Pons (tissue), 1 donor: ENCODE measurements around the gene SPTBN1.

Source experiments
- DNase-seq: peaks from one replicate; pipeline ENCODE4 v3.0.0-alpha.2; 2016; ENCODE audit warnings: low spot score

The SPTBN1 gene

DNA sequence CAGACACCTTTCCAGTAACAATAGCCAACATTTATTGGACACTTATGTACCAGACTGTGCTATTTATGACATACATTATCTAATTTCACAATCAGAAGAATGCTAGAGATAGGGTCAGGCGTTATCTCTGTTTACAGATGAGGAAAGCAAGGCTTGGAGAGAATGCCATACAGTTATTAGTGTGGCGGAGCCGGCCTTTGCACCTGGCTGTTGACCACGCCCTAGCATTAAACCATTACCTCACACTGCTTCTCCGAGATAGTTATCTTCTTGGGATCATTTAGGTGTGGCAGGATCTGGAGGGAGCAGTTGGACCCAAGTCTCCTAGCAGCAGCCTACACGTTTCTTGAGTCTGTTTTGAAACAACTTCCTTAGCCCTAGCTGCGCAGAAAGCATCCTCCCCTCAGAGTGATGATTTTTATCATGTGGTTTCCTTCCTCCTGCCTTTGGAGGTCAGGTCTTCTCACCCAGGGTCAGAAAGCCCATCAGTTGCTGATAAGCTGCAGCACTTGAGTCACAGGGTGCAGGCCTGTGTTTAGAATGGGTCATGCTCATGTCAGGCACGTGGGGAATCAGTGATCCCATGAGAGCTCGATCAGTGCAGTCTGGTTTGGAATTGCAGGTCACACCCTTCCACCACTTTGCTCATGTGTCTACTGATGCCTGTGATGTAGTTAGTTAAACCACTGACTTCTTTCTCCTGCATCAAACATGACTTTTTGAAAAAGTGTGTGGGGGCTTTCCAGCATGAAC, 118.2 kb downstream of the SPTBN1 start:
- DNase-seq, result no peak

GRCh38 chr2:54574860-54575247, 118.7 kb downstream of the SPTBN1 start:
- no peak for DNase-seq

DNA sequence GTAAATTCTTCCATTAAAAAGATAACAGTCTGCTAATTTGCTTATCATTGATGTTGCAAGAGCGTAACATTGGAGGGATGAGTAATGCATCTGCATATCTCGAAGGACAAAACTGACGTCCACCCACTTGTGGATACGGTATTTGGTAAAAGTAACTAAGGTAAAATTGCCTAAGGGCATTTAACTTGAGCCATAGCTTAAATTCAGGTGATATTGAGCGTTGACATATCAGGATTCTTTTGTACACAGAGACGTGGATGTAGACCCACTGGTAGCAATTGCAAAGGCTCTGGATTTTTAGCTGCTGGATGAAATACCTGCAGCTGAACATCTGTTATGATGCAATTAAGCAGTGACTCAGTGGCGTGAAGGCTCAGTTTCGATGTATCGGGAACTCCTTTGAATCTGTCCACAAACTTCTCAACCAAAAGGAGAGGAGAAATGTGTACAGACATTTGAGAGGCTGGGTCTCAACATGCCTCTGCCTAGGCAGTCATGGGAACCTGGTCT, 119.3 kb downstream of the SPTBN1 start:
- DNase-seq, result no peak

- DNase-seq, result no peak
Observed at GRCh38 chr2:54577035-54577434, 120.9 kb downstream of the SPTBN1 start.

DNA sequence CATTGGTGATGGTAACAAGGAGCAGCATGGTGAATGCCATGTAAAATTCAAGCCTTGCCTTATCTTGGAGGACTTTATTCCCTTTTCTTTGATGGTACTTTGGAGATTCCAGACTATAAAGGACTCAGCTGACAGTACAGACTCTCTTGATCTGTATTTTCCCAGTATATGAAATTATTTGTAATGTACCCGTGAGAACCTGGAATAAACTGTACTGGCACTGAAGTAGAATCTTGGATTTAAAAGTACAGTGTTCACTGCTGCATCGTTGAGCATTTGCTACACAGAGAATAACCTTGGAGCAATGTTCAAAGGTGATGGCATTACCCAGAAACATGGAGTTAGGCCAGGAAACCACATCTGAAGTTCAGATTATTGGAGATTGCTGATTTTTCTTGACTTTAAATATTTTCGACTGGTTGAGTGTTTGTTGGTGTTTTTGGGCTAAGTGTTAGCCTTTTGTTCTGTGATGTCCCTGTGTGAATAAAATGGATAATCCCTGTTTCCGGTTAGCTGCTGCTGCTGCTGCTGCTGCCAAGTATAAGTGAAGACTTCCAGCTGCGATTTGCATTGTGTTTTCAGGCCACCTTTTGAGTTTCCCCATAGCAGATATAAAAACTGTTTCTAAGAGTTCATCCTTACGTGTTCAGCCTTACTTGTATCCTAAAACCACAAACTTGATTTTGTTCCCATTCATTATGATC, 122.0 kb downstream of the SPTBN1 start:
- DNase-seq, result no peak

DNA sequence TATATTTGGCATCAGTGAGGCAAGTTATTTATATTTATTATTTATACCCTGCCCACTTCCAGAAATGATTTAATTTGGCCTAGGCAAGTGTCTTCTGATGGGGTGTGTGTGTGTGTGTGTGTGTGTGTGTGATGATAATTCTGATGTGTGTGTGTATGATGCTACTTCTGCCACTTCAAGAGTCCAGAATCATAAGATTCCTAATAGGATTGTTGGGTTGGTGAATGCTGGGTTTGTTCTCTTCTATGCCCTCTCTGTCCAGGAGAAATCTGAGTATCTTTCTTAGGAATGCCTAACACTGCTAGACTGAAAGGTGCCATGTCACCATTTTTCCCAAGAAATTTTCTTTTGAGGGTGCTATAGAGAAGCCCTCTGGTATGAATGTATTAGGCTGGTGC, 122.5 kb downstream of the SPTBN1 start:
- DNase-seq, result no peak

DNA sequence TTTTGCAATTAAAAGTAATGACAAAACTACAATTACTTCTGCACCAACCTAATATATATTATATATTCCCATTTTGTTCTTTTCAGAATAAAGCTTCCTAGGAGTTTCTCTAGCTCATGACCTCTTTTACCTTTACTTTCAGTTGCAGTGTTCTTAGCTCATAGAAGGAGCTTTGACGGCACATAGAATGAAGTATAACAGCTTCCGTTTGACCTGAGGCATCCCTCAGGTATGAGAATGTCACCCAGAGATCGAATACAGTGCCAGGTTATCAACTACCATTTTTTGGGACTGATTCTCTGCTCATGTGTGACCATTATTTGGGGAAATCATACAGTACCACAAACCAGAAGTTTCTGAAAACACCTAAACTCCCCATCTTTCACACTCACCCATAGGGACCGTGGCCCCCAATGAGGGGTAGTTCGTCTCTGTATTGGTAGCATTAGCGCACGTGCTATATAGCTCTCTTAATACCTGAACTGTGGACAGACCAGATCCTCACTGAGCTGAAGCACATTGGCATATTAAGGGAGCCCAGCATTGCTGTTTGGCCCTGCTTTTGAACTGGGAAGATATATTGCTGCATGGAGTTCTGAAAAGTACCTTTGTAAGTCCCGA, 123.0 kb downstream of the SPTBN1 start:
- no peak for DNase-seq

- DNase-seq, result no peak
Observed at GRCh38 chr2:54579682-54580620, 123.8 kb downstream of the SPTBN1 start.

DNA sequence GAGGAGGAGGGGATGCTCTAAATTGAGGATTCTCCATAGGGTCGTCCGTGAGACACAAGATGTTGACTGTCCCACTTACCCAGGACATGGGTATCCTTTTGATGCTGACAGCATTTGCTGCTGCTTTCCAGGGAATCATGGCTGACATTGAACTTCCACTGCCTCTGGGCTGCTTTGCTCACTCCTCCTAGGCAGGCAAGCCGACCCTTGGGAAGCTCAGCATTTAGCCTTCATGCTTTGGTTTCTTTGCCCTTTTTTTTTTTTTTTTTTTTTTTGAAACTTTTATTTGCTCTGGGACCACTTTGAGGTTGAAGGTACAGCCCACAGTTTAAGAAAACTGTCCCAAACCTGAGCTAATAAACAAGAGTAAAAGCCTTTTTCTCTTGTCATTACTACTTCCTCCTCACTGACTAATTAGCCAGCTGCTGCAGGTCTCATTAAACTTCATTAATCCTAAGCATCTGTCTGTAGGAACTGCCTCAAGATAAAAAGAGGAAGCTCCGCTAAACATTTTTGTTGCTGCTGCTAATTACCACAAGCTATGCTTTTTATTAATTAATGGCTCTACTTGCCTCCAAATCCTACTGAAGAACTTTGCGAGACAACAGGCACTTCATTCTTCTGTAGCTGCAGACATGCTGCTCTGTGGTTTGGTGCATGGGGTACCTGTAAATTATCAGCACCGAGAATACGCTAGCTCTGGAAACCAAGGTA, 125.4 kb downstream of the SPTBN1 start:
- no peak for DNase-seq

- DNase-seq, result no peak
Observed at GRCh38 chr2:54582987-54583386, 126.9 kb downstream of the SPTBN1 start.

- DNase-seq, result no peak
Observed at GRCh38 chr2:54584598-54584997, 128.5 kb downstream of the SPTBN1 start.

- no peak for DNase-seq
Observed at GRCh38 chr2:54585136-54585733, 129.1 kb downstream of the SPTBN1 start.

DNA sequence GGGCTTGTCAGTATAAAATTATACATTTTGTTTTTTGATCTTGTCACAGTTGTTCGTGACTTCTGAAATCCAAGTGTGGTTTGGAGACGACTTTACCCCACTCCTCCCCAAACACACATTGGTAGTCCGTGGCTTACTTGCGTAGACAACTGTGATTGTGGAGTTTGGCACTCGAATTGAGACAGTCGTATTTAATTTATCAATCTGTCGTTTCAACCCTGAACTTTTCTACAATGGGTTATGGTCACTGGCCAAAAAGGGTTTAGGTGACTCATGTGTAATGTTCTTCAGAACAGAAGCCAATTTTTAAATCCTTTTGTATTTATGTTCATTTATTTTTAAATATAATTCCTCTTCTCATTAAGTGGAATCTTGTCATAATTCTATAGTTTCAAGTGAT, 129.9 kb downstream of the SPTBN1 start:
- no peak for DNase-seq

DNA sequence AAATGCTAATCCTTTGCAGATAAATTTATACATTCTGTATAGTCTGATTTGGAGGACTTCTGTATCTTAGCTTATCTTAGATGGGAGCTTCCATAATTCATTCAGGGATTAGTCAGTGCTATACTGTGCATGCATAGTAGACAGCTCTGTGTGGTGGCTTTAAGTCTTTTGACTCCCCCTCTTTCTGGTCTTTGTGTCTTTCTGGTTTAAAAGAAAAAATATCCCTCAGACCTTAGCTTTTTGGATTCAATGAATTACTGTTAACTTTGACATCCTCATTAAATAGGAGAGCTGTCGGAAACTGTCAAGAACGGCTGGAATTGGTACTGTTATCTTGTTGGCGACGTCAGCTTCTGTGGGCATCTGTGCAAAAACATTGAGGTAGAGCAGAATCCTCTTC, 130.4 kb downstream of the SPTBN1 start:
- no peak for DNase-seq

- no peak for DNase-seq
Observed at GRCh38 chr2:54587171-54588016, 131.3 kb downstream of the SPTBN1 start.

GRCh38 chr2:54588244-54588899, 132.2 kb downstream of the SPTBN1 start:
- DNase-seq, result no peak

DNA sequence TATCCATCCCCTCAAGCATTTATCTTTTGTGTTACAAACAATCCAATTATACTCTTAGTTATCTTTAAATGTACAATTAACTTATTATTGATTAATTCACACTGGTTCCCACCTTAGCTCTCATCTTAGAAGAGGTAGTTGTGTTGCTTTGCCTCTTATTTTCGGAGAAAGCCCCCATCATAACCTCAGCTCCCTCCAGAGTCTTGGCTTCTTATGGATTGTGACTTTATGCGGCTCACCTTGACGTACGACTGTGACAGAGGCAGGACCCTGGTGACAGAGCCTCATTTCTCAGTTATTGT, 132.9 kb downstream of the SPTBN1 start:
- DNase-seq, result no peak

- DNase-seq, result no peak
Observed at GRCh38 chr2:54589340-54590215, 133.5 kb downstream of the SPTBN1 start.
